ENCODE data around the gene ZNF791. TPM values are rescaled to one million over a fixed set of nuclear protein-coding genes. Genes with fewer than 3 reads are reported as not detected.

The ZNF791 gene
- total RNA-seq, 1 donor from 2014 or later = 26.1 TPM

DNA sequence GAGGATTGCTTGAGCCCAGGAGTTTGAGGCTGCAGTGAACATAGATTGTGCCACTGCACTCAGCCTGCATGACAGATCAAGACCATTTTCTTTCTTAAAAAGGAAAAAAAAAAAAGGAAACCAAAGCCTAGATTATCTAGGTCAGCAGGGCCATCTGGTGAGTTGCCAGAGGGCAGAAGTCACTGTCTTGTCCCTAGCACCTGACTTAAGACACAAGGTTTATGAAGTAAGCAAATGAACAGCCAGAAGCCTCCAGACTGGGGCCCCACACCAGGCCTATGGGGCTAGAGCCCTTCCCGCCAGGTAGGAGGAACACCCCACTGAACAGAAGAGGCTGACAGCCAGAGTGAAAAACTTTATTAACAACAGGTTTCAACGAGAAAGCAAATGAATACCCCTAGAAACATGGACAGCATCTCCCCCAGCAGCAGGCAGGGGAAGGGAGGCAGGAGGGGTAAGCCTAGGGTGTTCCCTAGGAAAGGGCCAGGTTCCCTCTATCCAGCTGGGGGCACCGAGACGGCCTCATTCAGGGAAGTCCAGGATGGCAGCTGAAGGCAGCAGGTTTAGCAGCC is 57.1 kb downstream of the ZNF791 start:
- Mint-ChIP-seq H3K36me3 (ENCODE audit: unreplicated experiment) (peaks cover 9% of the 10 kb centered on the region), H3K9me3 (ENCODE audit: unreplicated experiment) (no peaks in the 10 kb centered on the region), H3K4me1 (ENCODE audit: unreplicated experiment) (peaks cover 36% of the 10 kb centered on the region), H3K27ac (ENCODE audit: unreplicated experiment) (peak overlapping the region; percentile 100), H3K27me3 (ENCODE audit: unreplicated experiment) (no peaks in the 10 kb centered on the region), H3K4me3 (ENCODE audit: unreplicated experiment) (peak overlapping the region; percentile 87)
- no peak for DNase-seq (ENCODE audit: extremely low spot score, unreplicated experiment)
- TF ChIP-seq CTCF (IDR thresholded peaks at IDR 0.05) = no peak

DNA sequence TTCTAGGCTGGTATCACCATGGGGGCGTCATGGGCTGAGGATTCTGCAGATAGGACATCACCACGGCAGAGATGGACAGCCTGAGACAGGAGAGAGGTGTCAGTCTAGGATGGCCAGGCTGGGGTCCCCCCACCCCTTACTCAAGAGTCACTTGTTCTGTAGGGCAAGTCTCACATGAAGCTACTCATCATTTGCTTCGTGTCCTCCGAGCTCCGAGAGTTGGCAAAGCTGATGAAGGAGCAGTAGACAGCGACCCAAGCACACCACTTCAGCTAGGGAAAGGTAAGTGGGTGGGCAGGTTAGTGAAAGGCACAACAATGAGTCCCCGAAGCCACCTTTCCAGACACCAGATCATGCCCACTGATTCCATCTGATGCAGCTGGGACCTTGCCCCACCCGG is 57.6 kb downstream of the ZNF791 start:
- peak overlapping the region; percentile 87 for H3K4me3 Mint-ChIP-seq (ENCODE audit: unreplicated experiment)
- DNase-seq (ENCODE audit: extremely low spot score, unreplicated experiment) = no peak
- no peak for TF ChIP-seq CTCF (IDR thresholded peaks at IDR 0.05)
- H3K4me1 Mint-ChIP-seq (ENCODE audit: unreplicated experiment) = peaks cover 36% of the 10 kb centered on the region
- peaks cover 6% of the 10 kb centered on the region for H3K36me3 Mint-ChIP-seq (ENCODE audit: unreplicated experiment)
- H3K27ac Mint-ChIP-seq (ENCODE audit: unreplicated experiment) = peak overlapping the region; percentile 100
- no peaks in the 10 kb centered on the region for H3K9me3 Mint-ChIP-seq (ENCODE audit: unreplicated experiment)
- no peaks in the 10 kb centered on the region for H3K27me3 Mint-ChIP-seq (ENCODE audit: unreplicated experiment)

- Mint-ChIP-seq H3K27me3 (ENCODE audit: unreplicated experiment) (no peaks in the 10 kb centered on the region), H3K27ac (ENCODE audit: unreplicated experiment) (peak overlapping the region; percentile 100), H3K4me1 (ENCODE audit: unreplicated experiment) (peaks cover 36% of the 10 kb centered on the region), H3K9me3 (ENCODE audit: unreplicated experiment) (no peaks in the 10 kb centered on the region), H3K4me3 (ENCODE audit: unreplicated experiment) (peak overlapping the region; percentile 87), H3K36me3 (ENCODE audit: unreplicated experiment) (peaks cover 7% of the 10 kb centered on the region)
- DNase-seq (ENCODE audit: extremely low spot score, unreplicated experiment) = no peak
- no peak for TF ChIP-seq CTCF (IDR thresholded peaks at IDR 0.05)
These were observed 58.2 kb downstream of the ZNF791 start for GRCh38 chr19:12668932-12669269.

DNA sequence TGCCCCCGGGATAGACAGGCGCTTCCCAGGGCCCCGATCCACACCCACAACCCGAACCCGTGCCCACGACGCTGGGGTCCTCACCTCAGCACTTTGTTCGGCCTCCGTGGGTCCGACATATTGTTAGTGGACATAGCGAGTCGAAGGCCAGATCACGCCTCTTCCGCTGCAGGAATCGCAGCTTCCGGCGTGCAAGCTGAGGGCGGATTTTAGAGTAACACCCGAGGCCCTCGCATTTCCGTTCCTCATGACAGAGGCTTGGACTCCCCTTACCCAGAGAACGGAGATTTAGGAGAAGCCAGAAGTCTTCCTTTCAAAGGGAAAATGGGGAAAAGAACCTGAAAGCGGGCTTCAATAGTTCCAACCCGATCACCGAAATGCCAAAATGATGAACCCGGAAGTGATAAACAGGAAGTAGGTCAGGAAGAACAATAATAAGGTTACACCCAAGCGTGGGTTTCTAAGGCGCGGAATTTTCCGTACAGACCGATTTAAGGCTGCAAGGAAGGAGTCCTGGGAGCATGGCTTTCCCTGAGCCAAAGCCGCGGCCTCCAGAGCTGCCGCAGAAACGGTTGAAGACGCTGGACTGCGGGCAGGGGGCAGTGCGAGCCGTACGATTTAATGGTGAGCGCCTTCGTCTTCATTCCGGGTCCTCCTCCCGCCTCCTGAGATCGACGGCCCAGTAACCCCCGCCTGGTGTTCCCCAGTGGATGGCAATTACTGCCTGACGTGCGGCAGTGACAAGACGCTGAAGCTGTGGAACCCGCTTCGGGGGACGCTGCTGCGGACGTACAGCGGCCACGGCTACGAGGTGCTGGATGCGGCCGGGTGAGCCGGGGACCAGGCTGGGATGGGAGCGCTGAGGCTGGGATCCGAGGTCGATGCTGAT is 58.8 kb downstream of the ZNF791 start:
- peaks cover 36% of the 10 kb centered on the region for H3K4me1 Mint-ChIP-seq (ENCODE audit: unreplicated experiment)
- no peaks in the 10 kb centered on the region for H3K27me3 Mint-ChIP-seq (ENCODE audit: unreplicated experiment)
- peak; percentile 90 for DNase-seq (ENCODE audit: extremely low spot score, unreplicated experiment)

More for the DNA sequence above, 58.8 kb downstream of the ZNF791 start:
- Mint-ChIP-seq H3K9me3 (ENCODE audit: unreplicated experiment) (no peaks in the 10 kb centered on the region), H3K27ac (ENCODE audit: unreplicated experiment) (peak overlapping the region; percentile 100), H3K36me3 (ENCODE audit: unreplicated experiment) (peaks cover 11% of the 10 kb centered on the region), H3K4me3 (ENCODE audit: unreplicated experiment) (peak overlapping the region; percentile 87)
- no peak for TF ChIP-seq CTCF (IDR thresholded peaks at IDR 0.05)

Measured in osteocyte (in vitro differentiated cells).